Measurements from ENCODE around the gene ANKHD1. TPM values are rescaled to one million over a fixed set of nuclear protein-coding genes. Genes with fewer than 3 reads are reported as not detected.

The ANKHD1 gene
- total and polyA plus RNA-seq, 2 of the 8 experiments (the other 6 are each of a cell fraction or from before 2014, with no cell fraction given): 69.9 to 108 TPM

DNA sequence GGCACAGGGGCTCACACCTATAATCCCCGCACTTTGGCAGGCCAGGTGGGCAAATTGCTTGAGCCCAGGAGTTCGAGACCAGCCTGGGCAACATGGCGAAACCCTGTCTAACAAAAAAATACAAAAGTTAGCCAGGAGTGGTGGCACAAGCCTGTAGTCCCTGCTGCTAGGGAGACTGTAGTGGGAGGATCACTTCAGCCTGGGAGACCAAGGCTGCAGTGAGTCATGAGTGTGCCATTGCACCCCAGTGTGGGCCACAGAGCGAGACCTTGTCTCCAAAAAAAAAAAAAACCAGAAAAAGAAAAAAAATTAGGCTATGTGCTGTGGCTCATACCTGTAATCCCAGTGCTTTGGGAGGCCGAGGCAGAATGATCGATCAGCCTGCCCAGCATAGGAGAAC lies 87.3 kb downstream of the ANKHD1 start:
- H4K8ac ChIP-seq (ENCODE audit: extremely low read depth, insufficient read depth, low read length): no peak overlapping the region
- H3K4me3 ChIP-seq (ENCODE audit: extremely low read depth in 1 of 4, insufficient read depth in 2 of 4, low read depth in 3 of 4, low read length in 4 of 4): no peak overlapping the region
- H3K79me1 ChIP-seq (ENCODE audit: low read depth, low read length): no peaks in the 10 kb centered on the region
- no peak overlapping the region for H3K23ac ChIP-seq (ENCODE audit: insufficient read length)
- no peaks in the 10 kb centered on the region for H3K9me3 ChIP-seq (ENCODE audit: insufficient read depth in 2 of 2, low read depth in 1 of 2, low read length in 1 of 2)
- H3K79me2 ChIP-seq (ENCODE audit: control insufficient read depth in 1 of 2, insufficient read depth in 2 of 2, low read length in 2 of 2): no peaks in the 10 kb centered on the region
- H2AK5ac ChIP-seq (ENCODE audit: low read depth, low read length): no peak overlapping the region
- peaks cover 0 to 29% (median 16%) of the 10 kb centered on the region in 4 experiments; a peak in 5 of 8 replicates for H3K36me3 ChIP-seq (ENCODE audit: control insufficient read depth in 2 of 4, insufficient read depth in 4 of 4, low read length in 3 of 4)
- no peak overlapping the region for H2AFZ ChIP-seq (ENCODE audit: low read length)
- ChIA-PET CTCF (ENCODE audit: partially characterized antibody) (interaction anchor here (1.2 kb wide), 1 partner anchor 130 kb away, joined by 4 read pairs; no protein-coding TSS in a partner anchor), POLR2A (ENCODE audit: partially characterized antibody) (interaction anchor here (1.1 kb wide), 1 partner anchor 34 kb away, joined by 3 read pairs; no protein-coding TSS in a partner anchor)
- H3K4me1 ChIP-seq (replicated peaks in 1 of 4; ENCODE audit: control insufficient read depth in 3 of 4, insufficient read depth in 4 of 4, low read length in 3 of 4): no peaks in the 10 kb centered on the region
- no peak overlapping the region for H2BK20ac ChIP-seq (ENCODE audit: low read length)
- no peak overlapping the region for H4K5ac ChIP-seq (ENCODE audit: insufficient read length, low read depth, low read length)
- H3K18ac ChIP-seq (ENCODE audit: extremely low read depth, low read length): no peak overlapping the region
- no peak overlapping the region for H3K14ac ChIP-seq (ENCODE audit: insufficient read length)
- no peak overlapping the region for H3K27ac ChIP-seq (ENCODE audit: low read depth, low read length)
- 93% methylated on average over 6 of the region's 6 CpGs; no CpG with 5 or more reads in 1 of the 2 experiments for WGBS, 2 experiments (ENCODE audit: extremely low coverage in 1 of 2, insufficient coverage in 1 of 2, insufficient read length in 1 of 2, insufficient replicate concordance in 2 of 2, low coverage in 1 of 2, low lambda C conversion rate in 2 of 2, missing lambda C conversion rate in 1 of 2)
- H3K4ac ChIP-seq (replicated peaks; ENCODE audit: insufficient read length, low read depth, low read length): no peak overlapping the region
- H3K56ac ChIP-seq (replicated peaks; ENCODE audit: insufficient read length, low read depth, low read length): no peak overlapping the region
- no peak overlapping the region for H2BK120ac ChIP-seq (replicated peaks; ENCODE audit: low read depth, low read length)
- no peaks in the 10 kb centered on the region for H3K23me2 ChIP-seq (ENCODE audit: low read depth, low read length)
- no peak overlapping the region for H2BK12ac ChIP-seq (ENCODE audit: low read depth, low read length)
- no peak overlapping the region for H3K9ac ChIP-seq (replicated peaks in 1 of 4; ENCODE audit: extremely low read depth in 1 of 4, low read depth in 3 of 4, low read length in 3 of 4)
- FAIRE-seq: no peak
- no peak overlapping the region for H4K91ac ChIP-seq (replicated peaks; ENCODE audit: insufficient read length, low read length)
- H3K4me2 ChIP-seq (ENCODE audit: insufficient read depth in 1 of 2, low read depth in 2 of 2, low read length in 2 of 2): no peak overlapping the region
- no peaks in the 10 kb centered on the region for H3K27me3 ChIP-seq (replicated peaks in 1 of 4; ENCODE audit: control insufficient read depth in 3 of 4, extremely low read depth in 1 of 4, insufficient read depth in 3 of 4, low read length in 3 of 4)
- no peak for DNase-seq (ENCODE audit: low read depth in 1 of 2, low spot score in 2 of 2)
- H2BK15ac ChIP-seq (ENCODE audit: low read length): no peak overlapping the region
- no peak for TF ChIP-seq CTBP2 (IDR thresholded peaks at IDR 0.05; ENCODE audit: borderline replicate concordance, insufficient read depth, insufficient read length, low read length)
- no peak for TF ChIP-seq CBX5 (IDR thresholded peaks at IDR 0.05; ENCODE audit: low read depth, low read length)
- no peak for TF ChIP-seq POLR2A (IDR thresholded peaks at IDR 0.05; ENCODE audit: control extremely low read depth in 1 of 2, low read depth in 2 of 2, low read length in 2 of 2)
- no peak for TF ChIP-seq SP2 (IDR thresholded peaks at IDR 0.05; ENCODE audit: low read length)
- TF ChIP-seq MAX (IDR thresholded peaks at IDR 0.05): no peak
- no peak overlapping the region for H2BK5ac ChIP-seq (ENCODE audit: low read depth, low read length)
- H4K20me1 ChIP-seq (replicated peaks in 1 of 2; ENCODE audit: control insufficient read depth in 1 of 2, insufficient read depth in 2 of 2, low read length in 2 of 2): no peaks in the 10 kb centered on the region

Data from H1 (cell line).